Left colon (tissue), 2 donors: Measurements from ENCODE around the gene CALHM2. TPM values are rescaled to one million over a fixed set of nuclear protein-coding genes. Genes with fewer than 3 reads are reported as not detected.

Experiments
- ATAC-seq: fragments of 200-7000 bp; cut with Tn5 transposase; one replicate; pipeline ENCODE4 v1.9.1; 2020; ENCODE audit warnings: mild to moderate bottlenecking, moderate library complexity
- DNase-seq, 2 donors: peaks; one replicate each; pipeline ENCODE4 v3.0.0-alpha.2; 2020
- intact Hi-C, 2 donors: fragments of 100-400 bp; cut with DNase I in 1 of 2; cut with micrococcal nuclease in 1 of 2; formaldehyde crosslinking; loops; one replicate each; pipeline versions ENCODE4 v1.11.2 to v1.14.0; 2022; cut with DNase I, micrococcal nuclease
- total RNA-seq, 2 donors: library from RNA; stranded (reverse); fragmentation: NEBNext Ultra II Directional; extraction: Animal tissue kit (Norgen Biotek cat#: 25700); gene quantifications; one replicate each; pipeline ENCODE4 v1.2.1, GENCODE V29; 2021
- donor health status: DM: no; HTN: no; CAD: no.
- donor health status: DM: yes; HTN: yes; CAD: no.

The CALHM2 gene
- total RNA-seq, 2 donors from 2014 or later = 4.5 to 10.0 TPM

DNA sequence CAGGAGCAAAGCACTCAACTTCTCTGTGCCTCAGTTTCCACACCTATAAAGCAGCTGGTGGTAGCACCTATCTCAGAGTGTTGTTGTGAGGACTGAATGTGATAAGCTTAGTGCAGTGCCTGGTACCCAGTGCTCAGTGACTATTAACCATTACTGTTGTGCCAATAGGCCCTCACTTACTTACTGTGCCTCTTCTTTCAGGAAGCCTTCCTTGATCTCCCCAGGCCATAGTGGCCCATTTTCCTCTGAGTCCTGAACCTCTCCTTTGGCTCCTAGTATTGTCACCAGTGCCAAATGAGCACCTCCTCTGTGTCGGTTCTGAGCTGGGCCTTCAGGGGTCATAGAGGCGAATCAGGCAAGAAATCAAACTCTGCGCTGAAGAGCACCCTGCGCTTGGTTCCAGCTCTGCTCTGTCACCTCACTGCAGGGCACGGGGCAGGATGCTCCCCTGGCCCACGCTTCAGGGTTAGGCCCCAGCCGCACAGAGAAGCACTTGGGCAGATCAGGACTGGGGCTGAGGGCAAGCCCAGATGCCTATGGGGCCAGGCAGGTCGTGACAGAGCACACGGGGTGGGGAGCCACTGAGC, 4.0 kb upstream of the CALHM2 start:
- DNase-seq = no peak
- intact Hi-C loops = no loop called here
- no peak for ATAC-seq

DNA sequence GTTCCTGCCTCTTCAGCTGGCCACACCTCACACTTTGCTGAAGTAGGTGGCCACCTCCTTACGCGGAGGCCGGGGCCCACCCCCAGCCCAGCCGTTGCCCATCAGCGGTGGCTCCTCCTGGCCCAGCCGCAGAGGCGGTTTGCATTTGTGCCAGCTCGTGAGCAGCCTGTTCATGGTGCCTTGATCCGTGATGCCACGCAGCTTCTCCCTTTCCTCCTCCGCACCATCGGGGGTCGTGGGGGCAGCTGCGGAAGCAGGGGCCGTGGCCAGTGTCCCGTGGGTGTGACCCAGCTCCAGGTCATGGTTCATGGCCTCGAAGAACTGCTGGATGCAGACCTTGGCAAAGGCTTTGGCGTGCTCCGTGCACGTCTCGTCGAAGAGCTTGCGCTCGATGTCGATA, 3.1 kb upstream of the CALHM2 start:
- intact Hi-C loops = no loop called here
- ATAC-seq (no peak), DNase-seq (no peak)

DNA sequence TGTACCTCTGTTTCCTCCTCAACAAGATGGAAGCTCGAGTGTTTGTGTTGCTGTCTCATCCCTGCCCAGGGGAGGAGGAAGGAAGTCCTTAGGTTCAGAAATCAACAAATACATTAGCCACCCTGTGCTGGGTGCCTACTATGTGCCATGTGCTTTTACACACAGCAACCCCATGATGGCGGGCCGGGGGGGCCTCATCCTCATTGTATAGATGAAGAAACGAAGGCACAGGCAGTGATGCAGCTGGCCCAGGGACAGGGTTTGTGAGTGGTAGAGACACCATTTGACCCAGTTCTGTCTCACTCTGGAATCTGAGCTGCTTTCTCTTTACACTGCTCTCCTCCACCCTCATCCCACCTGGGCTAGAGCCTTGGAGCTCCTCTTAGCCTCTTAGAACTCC, 1.9 kb upstream of the CALHM2 start:
- intact Hi-C loops = no loop called here
- DNase-seq = no peak
- no peak for ATAC-seq

DNA sequence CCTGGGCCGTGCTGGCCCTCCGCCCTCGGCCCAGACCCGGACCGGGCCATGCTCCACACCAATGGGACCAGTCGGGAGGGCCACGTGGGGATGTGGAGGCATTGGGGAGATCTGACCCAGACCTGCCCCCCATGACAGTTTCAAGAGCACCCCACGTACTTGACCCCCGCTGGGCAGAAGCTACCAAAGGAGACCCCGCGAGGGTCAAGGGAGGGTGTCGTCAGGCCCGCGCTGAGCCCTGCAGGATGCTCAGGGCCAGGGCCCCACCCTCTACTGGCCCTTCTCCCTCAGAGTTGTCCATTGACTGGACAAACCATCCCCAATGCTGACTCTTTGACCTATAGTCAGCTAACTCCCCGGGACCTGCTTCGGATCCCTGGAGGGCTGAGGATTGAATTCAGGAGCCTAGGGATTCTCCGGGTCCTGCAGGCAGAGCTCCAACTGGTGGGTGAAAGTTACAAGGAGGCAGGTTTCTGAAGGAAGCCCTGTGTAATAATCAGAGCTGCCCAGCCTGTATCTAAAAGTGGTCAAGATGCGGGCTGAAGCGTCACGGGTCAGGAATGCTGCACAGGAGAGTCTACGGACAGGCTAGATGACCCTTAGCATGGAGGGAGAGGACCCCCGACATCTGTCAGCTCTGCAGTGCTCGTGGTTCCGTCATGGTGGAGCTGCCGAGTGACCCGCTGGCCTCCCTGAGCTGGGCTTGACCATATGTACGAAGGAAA, 498 bp upstream of the CALHM2 start:
- ATAC-seq (no peak), DNase-seq (no peak)
- intact Hi-C loops = no loop called here

DNA sequence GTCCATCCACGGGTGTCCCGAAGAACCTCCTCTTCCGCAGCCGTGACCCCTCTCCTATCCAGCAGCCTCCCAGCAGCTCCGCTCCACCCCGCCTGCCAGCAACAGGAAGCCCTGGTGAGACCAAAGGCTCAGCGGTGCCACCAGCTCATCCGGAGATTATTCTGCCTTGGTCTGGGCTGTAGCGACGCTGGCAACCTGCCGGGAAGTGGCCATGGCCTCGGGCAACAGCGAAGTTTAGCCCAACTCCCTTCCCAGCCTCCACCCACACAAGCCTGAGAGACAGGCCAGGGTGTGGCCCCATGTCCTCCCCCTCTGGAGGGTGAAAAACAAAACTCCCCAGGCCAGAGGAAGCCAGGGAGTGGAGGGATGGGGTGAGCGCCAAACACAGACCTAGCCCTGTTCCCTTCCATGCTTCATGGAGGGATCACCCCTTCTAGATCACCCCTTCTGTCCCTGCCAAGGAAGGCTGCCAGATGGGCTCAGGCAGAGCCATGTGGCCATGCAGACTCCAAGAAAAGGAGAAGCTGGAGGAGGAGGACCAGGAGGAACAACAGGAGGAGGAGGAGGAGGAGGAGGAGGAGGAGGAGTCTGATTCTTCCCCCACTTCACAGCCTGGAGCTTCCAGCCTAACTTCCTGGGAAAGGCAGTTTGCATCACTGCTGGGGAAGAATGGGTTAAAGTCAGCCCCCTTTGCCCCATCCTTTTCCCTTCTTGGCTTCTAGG, 918 bp downstream of the CALHM2 start:
- peak; percentile 57 for DNase-seq
- ATAC-seq = peak; percentile 22
- intact Hi-C loops = no loop called here

DNA sequence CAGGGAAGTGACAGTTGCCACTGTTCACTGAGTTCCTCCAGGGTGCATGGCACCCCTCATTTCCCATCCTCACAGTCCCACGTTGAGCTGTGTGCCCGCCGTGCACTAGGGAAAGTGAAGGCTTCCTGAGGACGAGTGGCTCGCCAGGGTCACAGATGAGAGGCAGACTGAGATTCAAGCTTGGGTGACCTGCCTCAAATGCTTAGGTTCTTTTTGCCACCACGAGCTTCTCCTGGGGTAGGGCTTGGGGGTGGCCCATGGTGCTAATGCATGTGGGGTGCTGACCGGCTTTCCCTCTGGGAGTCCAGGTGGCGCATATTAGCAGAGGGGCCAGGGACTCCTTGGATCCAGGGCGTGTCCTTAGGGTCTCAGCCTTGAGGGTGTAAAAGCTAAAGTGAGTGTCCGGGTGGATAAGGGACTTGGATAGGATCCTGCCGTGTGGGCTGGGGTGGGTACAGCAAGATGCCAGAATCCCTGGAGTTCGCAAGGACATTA, 1.9 kb downstream of the CALHM2 start:
- ATAC-seq (no peak), DNase-seq (no peak)
- intact Hi-C loops = no loop called here

DNA sequence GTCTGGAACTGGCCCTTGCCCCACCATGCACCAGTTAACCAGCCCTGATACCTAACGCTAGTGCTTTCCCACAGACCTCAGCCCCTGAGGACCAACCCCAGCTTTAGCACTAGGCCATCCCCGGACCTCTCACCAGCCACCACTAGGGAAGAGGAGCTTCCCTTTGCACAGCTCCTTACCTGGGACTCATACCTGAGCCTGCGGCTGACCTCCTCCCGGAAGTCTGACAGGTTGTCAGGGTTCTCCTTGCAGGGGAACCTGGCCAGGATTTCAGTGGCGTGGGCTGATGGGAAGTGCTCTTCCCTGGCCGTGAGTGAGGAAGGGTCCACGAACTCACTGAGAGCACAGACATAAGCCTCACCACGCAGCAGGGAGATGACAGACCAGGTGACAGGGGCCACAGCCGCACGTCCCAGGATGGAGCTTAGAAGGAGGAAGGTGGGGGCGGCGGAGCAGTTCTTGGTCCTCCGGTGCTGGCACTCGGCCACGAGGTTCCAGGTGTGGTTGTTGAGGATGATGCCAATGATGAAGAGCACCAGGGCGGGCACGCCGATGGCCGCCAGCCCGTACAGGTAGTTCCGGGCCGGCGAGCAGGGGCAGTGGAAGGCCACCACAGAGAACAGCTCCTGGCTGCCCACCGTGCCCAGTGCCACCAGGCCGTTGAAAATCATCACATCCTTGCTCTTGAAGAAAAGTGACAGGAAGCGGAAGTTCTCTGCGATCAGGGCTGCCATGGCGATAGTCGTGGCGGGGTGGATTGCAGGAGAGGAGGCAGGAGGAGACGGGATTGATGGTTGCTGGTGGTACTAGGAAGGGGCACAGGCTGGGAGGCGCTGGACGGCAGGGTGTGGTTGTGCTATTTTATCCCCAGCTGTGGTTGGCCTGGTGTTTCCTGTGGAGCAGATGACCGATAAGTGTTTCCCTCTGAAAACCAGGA, 2.7 kb downstream of the CALHM2 start:
- intact Hi-C loops = no loop called here
- no peak for ATAC-seq

DNA sequence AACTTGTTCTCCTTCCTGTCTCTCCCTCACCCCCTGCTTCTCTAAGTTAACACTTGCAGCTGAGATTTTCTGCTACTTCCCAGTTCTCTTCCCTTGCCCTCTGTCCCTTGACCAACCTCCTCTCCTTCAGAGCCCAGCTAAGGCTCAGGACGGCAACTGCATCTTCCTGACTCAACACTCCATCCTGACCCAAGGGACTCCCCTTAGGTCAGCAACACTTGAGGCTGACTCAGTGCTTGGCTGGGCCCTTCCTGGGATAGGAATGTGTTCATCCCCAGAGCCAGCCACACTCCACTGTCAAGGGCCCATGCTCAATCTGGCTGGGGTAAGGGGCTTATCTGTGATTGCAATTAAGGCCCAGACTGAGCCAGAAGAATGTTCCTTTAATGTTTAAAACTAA, 3.4 kb downstream of the CALHM2 start:
- no peak for ATAC-seq
- intact Hi-C loops = no loop called here
- DNase-seq = peak in 1 of 2 donors; percentile 40

More for the DNA sequence above, 2.7 kb downstream of the CALHM2 start:
- DNase-seq = no peak

DNA sequence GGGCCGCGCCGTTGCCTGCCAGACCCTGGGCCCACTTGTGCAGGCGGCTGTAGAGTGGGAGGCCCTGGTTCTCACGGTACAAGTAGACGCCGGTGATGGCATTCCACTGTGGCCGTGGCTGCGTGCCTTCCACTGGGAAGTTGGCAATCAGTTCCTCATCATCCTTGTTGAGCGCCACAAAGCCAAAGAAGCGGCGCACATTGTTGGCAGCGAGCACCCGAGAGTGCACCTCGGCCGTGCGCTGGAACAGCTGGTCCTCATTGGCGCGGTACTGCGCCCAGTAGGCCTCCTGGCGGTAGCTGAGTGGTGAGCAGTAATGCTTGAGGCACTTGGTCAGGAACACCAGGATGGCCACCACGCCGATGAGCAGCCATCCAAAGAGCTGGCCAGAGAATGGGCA, 5.0 kb downstream of the CALHM2 start:
- no peak for ATAC-seq
- DNase-seq = no peak
- intact Hi-C loops = no loop called here

DNA sequence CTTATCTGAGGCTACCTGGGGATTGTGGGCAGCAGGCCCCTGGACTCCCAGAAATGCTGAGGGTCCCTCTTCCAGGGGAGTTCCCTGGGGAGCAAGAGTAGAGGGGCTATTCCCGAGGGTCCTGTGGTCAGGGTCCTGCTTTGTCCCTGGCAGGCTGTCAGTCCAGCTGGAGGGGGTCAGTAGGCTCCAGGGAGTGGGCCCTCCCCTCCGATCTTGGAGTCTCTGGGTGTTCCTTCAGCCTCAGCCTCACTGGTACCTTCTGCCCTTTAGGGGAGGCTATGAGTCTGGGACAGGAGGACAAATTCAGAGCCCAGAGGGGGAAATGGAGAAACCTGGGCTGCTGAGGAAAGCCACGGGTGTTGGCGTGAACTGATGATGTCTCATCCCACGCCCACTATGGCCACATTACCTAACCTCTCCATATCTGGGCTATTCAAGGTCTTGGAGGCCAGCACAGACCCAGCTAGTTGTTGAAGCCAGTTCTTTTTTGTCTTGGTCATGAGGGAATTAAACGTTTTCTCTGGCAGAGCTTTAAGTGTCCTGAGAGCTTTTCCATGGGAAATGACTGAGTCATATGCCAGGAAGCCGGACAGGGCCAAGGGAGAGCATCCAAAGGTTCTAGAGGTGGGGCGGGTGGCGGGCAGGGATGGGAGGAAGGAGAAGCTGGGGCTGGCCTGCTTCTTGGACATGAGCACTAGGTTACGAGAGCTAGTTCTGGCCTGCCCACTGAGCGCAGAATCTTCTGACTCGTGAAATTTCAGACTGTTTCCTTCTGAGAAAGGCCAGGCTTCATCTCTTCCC, 6.2 kb downstream of the CALHM2 start:
- intact Hi-C loops = no loop called here
- ATAC-seq (peak; percentile 13), DNase-seq (peak in 1 of 2 donors; percentile 53)

DNA sequence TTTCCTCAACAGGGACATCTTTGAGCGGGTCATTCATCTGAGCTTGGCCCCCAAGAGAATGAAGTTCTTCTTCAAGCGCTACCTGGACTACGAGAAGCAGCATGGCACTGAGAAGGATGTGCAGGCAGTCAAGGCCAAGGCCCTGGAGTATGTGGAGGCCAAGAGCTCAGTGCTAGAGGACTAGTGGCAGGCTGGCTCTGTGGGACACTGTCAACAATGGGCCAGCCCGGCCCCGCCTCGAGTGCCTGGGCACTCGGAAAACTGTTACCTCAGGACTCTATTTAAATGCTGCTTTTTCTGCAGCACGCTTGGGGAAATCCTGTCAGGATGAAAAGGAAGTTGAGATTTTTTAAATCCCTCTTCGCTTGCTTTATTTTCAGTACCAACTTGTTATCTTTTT, 6.8 kb downstream of the CALHM2 start:
- no peak for ATAC-seq
- no peak for DNase-seq
- intact Hi-C loops = no loop called here

DNA sequence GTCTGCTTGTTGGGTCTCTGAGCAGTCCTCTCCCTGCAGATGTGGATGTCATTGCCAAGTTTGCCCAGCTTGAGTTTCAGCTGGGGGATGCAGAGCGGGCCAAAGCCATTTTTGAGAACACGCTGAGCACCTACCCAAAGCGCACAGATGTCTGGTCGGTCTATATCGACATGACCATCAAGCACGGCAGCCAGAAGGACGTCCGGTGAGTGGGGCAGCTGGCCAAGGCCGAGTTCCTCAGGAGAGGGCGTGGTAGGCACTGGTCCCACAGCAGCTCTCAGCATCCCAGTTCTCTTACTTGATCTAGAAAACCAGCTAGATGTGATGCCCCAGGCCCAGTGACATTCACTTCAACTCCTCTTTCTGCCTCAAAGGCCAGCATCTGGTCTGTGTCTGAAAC, 7.7 kb downstream of the CALHM2 start:
- intact Hi-C loops = no loop called here
- DNase-seq (no peak), ATAC-seq (no peak)

DNA sequence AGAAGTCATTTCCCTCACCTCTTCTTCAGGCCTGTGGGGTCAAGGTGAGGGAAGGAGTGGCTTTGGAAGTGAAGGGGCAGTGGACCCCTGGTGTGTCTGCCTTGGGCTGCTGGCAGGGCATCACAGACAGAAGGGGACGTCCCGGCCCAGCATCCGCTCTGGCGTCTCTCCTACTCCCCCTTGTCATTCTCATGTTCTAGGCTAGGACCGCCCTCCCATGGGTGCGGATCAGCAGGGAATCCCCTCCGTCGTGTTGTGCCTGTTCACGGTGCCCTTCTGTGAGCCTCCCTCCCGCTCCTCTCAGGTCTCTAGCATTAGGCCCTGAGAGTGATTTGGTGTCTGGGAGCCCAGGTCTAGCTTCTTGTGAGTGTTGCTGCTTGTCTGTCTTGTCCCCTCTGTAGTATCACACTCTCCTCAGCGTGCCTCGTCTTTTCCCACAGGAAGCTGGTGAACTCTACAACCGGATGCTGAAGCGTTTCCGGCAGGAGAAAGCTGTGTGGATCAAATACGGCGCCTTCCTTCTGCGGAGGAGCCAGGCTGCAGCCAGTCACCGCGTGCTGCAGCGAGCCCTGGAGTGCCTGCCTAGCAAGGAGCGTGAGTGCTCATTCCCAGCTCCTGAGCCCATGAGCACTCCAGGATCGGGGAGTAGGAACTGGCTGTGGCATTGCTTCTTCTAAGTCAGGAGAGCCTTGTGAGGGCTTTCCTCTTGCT, 8.5 kb downstream of the CALHM2 start:
- ATAC-seq = no peak
- intact Hi-C loops = no loop called here
- DNase-seq = no peak

DNA sequence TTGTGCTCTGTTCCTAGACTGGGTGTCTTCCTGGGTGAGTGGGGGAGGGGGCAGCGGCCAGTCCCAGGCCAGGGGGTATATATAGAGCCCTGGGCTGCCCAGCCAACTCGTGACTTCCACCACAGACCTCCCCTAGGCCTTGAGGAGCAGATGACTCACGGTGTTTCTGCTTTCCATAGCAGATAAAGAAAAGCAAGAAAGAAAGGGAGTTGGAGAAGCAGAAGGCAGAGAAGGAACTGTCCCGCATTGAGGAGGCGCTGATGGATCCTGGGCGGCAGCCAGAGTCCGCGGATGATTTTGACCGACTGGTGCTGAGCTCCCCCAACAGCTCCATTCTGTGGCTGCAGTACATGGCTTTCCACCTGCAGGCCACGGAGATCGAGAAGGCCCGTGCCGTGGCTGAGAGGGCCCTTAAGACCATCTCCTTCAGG, 10.1 kb downstream of the CALHM2 start:
- intact Hi-C loops = no loop called here
- no peak for DNase-seq
- ATAC-seq = no peak

DNA sequence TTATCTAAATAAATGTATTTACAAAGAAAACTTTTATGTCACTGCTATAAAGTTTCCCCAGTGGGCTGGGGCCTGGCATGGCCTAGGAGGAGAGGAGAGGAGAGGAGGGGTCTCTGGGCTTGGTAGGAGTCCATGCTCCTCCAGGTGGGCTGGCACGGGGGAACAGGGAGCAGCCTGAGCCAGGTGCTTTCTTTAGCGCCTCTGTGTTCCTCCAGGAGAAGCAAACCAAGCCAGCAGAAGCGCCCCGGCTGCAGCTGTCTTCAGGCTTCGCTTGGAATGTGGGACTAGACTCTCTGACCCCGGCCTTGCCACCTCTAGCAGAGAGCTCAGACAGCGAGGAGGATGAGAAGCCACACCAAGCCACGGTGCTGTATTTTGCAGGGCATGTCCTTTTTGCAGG, 10.6 kb downstream of the CALHM2 start:
- ATAC-seq (no peak), DNase-seq (no peak)
- intact Hi-C loops = no loop called here

DNA sequence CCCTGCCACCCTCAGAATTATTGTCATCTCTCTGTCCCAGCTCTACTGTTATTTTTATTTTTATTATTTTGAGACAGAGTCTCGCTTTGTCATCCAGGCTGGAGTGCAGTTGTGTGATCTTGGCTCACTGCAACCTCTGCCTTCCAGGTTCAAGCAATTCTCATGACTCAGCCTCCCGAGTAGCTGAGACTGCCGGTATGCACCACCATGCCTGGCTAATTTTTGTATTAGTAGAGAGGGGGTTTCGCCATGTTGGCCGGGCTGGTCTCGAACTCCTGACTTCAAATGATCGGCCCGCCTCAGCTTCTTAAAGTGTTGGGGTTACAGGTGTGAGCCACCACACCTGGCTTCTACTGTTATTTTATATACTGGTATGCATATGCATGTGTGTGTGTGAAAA, 11.0 kb downstream of the CALHM2 start:
- ATAC-seq = no peak
- no peak for DNase-seq
- intact Hi-C loops = no loop called here

DNA sequence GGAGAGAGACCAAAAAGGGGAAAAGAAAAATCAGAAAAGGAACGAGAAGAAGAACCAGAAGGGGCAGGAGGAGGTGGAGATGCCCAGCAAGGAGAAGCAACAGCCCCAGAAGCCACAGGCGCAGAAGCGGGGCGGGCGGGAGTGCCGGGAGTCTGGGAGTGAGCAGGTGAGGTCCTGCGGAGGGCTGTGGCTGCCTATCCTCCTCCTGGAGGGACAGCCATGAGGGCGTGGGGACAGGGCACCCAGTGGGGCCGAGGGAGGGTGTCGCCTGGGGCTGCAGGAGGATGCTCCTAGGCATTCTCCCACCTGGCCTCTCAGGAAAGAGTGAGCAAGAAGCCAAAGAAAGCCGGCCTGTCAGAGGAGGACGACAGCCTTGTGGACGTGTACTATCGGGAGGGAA, 11.8 kb downstream of the CALHM2 start:
- no peak for ATAC-seq
- no peak for DNase-seq
- intact Hi-C loops = no loop called here

DNA sequence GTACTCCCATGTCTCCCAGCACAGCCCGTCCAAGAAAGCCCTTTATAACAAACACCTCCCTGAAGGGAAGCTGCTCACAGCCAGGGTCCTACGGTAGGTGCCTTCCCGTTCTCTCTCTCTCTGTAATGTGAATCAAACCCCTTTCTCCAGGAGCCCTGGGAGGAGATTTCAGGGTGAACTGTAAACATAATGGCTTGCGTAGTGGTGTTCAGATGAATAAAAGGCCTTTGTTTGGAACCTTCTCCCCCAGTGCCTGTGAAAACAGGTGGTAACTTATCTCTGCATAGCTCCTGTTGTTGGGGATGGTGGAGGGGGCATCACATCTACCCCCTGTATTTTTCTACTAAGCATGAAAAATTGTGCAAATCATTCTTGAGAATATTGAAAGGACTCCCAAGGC, 12.4 kb downstream of the CALHM2 start:
- intact Hi-C loops = no loop called here

More for the DNA sequence above, 12.4 kb downstream of the CALHM2 start:
- DNase-seq (no peak), ATAC-seq (no peak)
